H1 (cell line): ENCODE results near the gene XPNPEP2. TPM values are rescaled to one million over a fixed set of nuclear protein-coding genes. Genes with fewer than 3 reads are reported as not detected.

Experiments
- CTCF ChIA-PET: fragments of 300-600 bp; sonication (Branson Sonifier 250); formaldehyde crosslinking; loops from one replicate; lab custom pipeline; 2021; ENCODE audit not compliant: partially characterized antibody; lab: Charles Lee
- POLR2A ChIA-PET: fragments of 300-600 bp; sonication (Branson Sonifier 250); formaldehyde crosslinking; loops from one replicate; lab custom pipeline; 2021; ENCODE audit warnings: inconsistent platforms; ENCODE audit not compliant: partially characterized antibody; lab: Charles Lee
- DNase-seq, 2 experiments: peaks; one replicate each; pipeline versions ENCODE4 v3.0.0 to v3.0.0-alpha.2; 2010 to 2022; ENCODE audit warnings: low spot score in 2 of 2, low read depth in 1 of 2, mixed read lengths in 1 of 2
- FAIRE-seq: peaks from 2 replicates; lab custom pipeline; 2011; peaks lifted over from hg19 to GRCh38; lab: Jason Lieb, UNC
- H2AFZ ChIP-seq: 2 replicates; pipeline ENCODE4 v1.8.1; 2012; ENCODE audit warnings: low read length, inconsistent platforms
- H2AK5ac ChIP-seq: 2 replicates; pipeline ENCODE4 v1.6.1; 2013; ENCODE audit warnings: low read depth, low read length
- H2BK120ac ChIP-seq: replicated peaks from 2 replicates; pipeline ENCODE3; 2013; ENCODE audit warnings: low read depth, low read length, inconsistent platforms
- H2BK12ac ChIP-seq: 2 replicates; pipeline ENCODE4 v1.6.1; 2013; ENCODE audit warnings: low read depth, low read length
- H2BK15ac ChIP-seq: 2 replicates; pipeline ENCODE4 v1.6.1; 2013; ENCODE audit warnings: low read length
- H2BK20ac ChIP-seq: 2 replicates; pipeline ENCODE4 v1.6.1; 2013; ENCODE audit warnings: low read length
- H2BK5ac ChIP-seq: 2 replicates; pipeline ENCODE4 v1.6.1; 2013; ENCODE audit warnings: low read depth, low read length
- H3K14ac ChIP-seq: 2 replicates; pipeline ENCODE4 v1.6.1; 2013; ENCODE audit warnings: inconsistent platforms; ENCODE audit not compliant: insufficient read length
- H3K18ac ChIP-seq: 2 replicates; pipeline ENCODE4 v1.6.1; 2013; ENCODE audit warnings: low read length; ENCODE audit errors: extremely low read depth
- H3K23ac ChIP-seq: 2 replicates; pipeline ENCODE4 v1.6.1; 2013; ENCODE audit warnings: inconsistent platforms; ENCODE audit not compliant: insufficient read length
- H3K23me2 ChIP-seq: 2 replicates; pipeline ENCODE4 v1.6.1; 2013; ENCODE audit warnings: low read depth, low read length
- H3K27ac ChIP-seq: 2 replicates; pipeline ENCODE4 v1.6.1; 2011; ENCODE audit warnings: low read depth, low read length, inconsistent platforms
- H3K27me3 ChIP-seq, 4 experiments: replicated peaks in 1 of 4; 1 replicate in 1 of 4; 2 replicates in 3 of 4; pipeline versions ENCODE4 v1.6.1 to v1.8.1; 2011 to 2013; ENCODE audit warnings: low read length in 3 of 4, mild to moderate bottlenecking in 3 of 4, inconsistent platforms in 2 of 4, mixed read lengths in 2 of 4, moderate library complexity in 1 of 4; ENCODE audit not compliant: control insufficient read depth in 3 of 4, insufficient read depth in 3 of 4; ENCODE audit errors: extremely low read depth in 1 of 4
- H3K36me3 ChIP-seq, 4 experiments: 2 replicates each; pipeline versions ENCODE4 v1.6.1 to v1.8.1; 2011 to 2013; ENCODE audit warnings: mild to moderate bottlenecking in 4 of 4, low read length in 3 of 4, moderate library complexity in 2 of 4, control low read depth in 1 of 4, inconsistent platforms in 1 of 4; ENCODE audit not compliant: insufficient read depth in 4 of 4, control insufficient read depth in 2 of 4
- H3K4ac ChIP-seq: replicated peaks from 2 replicates; pipeline ENCODE3; 2013; ENCODE audit warnings: low read length, low read depth, mixed read lengths, inconsistent platforms; ENCODE audit not compliant: insufficient read length
- H3K4me1 ChIP-seq, 4 experiments: replicated peaks in 1 of 4; 1 replicate in 1 of 4; 2 replicates in 3 of 4; pipeline versions ENCODE4 v1.6.1 to v1.8.1; 2011 to 2013; ENCODE audit warnings: low read length in 3 of 4, inconsistent platforms in 2 of 4, mixed read lengths in 1 of 4; ENCODE audit not compliant: insufficient read depth in 4 of 4, control insufficient read depth in 3 of 4
- H3K4me2 ChIP-seq, 2 experiments: 2 replicates each; pipeline versions ENCODE4 v1.6.1 to v1.8.1; 2011 to 2013; ENCODE audit warnings: low read depth in 2 of 2, low read length in 2 of 2, control low read depth in 1 of 2, inconsistent platforms in 1 of 2, mild to moderate bottlenecking in 1 of 2; ENCODE audit not compliant: insufficient read depth in 1 of 2
- H3K4me3 ChIP-seq, 4 experiments: fragments of 200-600, 300-600 bp in 1 of 4; sonication (generic), shearing (Covaris generic), sonication (Bioruptor Twin) in 1 of 4; 2 replicates each; pipeline versions ENCODE4 v1.5.1 to v1.8.1; 2011 to 2016; ENCODE audit warnings: low read length in 4 of 4, low read depth in 3 of 4, control low read depth in 2 of 4, inconsistent platforms in 2 of 4, mild to moderate bottlenecking in 2 of 4, mixed read lengths in 1 of 4, moderate library complexity in 1 of 4; ENCODE audit not compliant: insufficient read depth in 2 of 4; ENCODE audit errors: extremely low read depth in 1 of 4
- H3K56ac ChIP-seq: replicated peaks from 2 replicates; pipeline ENCODE3; 2013; ENCODE audit warnings: low read depth, mild to moderate bottlenecking, mixed read lengths, low read length, inconsistent platforms; ENCODE audit not compliant: insufficient read length
- H3K79me1 ChIP-seq: 2 replicates; pipeline ENCODE4 v1.6.1; 2013; ENCODE audit warnings: low read depth, low read length, control low read depth
- H3K79me2 ChIP-seq, 2 experiments: 2 replicates each; pipeline versions ENCODE4 v1.6.1 to v1.8.1; 2012 to 2013; ENCODE audit warnings: low read length in 2 of 2, mild to moderate bottlenecking in 2 of 2, inconsistent platforms in 1 of 2; ENCODE audit not compliant: insufficient read depth in 2 of 2, control insufficient read depth in 1 of 2
- H3K9ac ChIP-seq, 4 experiments: replicated peaks in 1 of 4; 1 replicate in 1 of 4; 2 replicates in 3 of 4; pipeline versions ENCODE4 v1.6.1 to v1.8.1; 2011 to 2013; ENCODE audit warnings: low read depth in 3 of 4, low read length in 3 of 4, control low read depth in 2 of 4, mild to moderate bottlenecking in 2 of 4, moderate library complexity in 2 of 4, inconsistent platforms in 1 of 4; ENCODE audit errors: extremely low read depth in 1 of 4
- H3K9me3 ChIP-seq, 2 experiments: 2 replicates each; pipeline versions ENCODE4 v1.6.1 to v1.8.1; 2012 to 2013; ENCODE audit warnings: mild to moderate bottlenecking in 2 of 2, moderate library complexity in 2 of 2, control low read depth in 1 of 2, inconsistent platforms in 1 of 2, low read depth in 1 of 2, low read length in 1 of 2, mixed read lengths in 1 of 2; ENCODE audit not compliant: insufficient read depth in 2 of 2
- H4K20me1 ChIP-seq, 2 experiments: replicated peaks in 1 of 2; 2 replicates each; pipeline versions ENCODE3 to v1.8.1; 2011 to 2013; ENCODE audit warnings: inconsistent platforms in 2 of 2, low read length in 2 of 2, mild to moderate bottlenecking in 1 of 2; ENCODE audit not compliant: insufficient read depth in 2 of 2, control insufficient read depth in 1 of 2
- H4K5ac ChIP-seq: 2 replicates; pipeline ENCODE4 v1.6.1; 2013; ENCODE audit warnings: low read length, low read depth, mixed read lengths, inconsistent platforms; ENCODE audit not compliant: insufficient read length
- H4K8ac ChIP-seq: 2 replicates; pipeline ENCODE4 v1.8.0; 2013; ENCODE audit warnings: mild to moderate bottlenecking, moderate library complexity, low read length, inconsistent platforms; ENCODE audit not compliant: insufficient read depth; ENCODE audit errors: extremely low read depth
- H4K91ac ChIP-seq: replicated peaks from 2 replicates; pipeline ENCODE3; 2013; ENCODE audit warnings: low read length, mixed read lengths, inconsistent platforms; ENCODE audit not compliant: insufficient read length
- BCL11A ChIP-seq, 2 experiments: IDR thresholded peaks; one replicate each; pipeline ENCODE4 v1.6.1; 2011; ENCODE audit warnings: low read depth in 2 of 2, low read length in 2 of 2, mild to moderate bottlenecking in 2 of 2
- CBX8 ChIP-seq: fragments of 300-800, 300-1000 bp; sonication (generic); IDR thresholded peaks from 2 replicates; pipeline ENCODE4 v1.7.1; 2016; ENCODE audit warnings: low read depth, low read length, borderline replicate concordance
- CREB1 ChIP-seq: IDR thresholded peaks from 2 replicates; pipeline ENCODE4 v1.6.1; 2012; ENCODE audit warnings: inconsistent platforms
- EGR1 ChIP-seq: IDR thresholded peaks from 2 replicates; pipeline ENCODE4 v1.6.1; 2011; ENCODE audit warnings: low read depth, low read length, borderline replicate concordance
- EZH2 ChIP-seq: fragments of 200-600 bp; sonication (generic); IDR thresholded peaks from 2 replicates; pipeline ENCODE4 v1.7.1; 2012; ENCODE audit warnings: low read depth, mild to moderate bottlenecking, moderate library complexity, low read length, inconsistent platforms; ENCODE audit not compliant: severe bottlenecking
- GTF2F1 ChIP-seq: IDR thresholded peaks from 2 replicates; pipeline ENCODE4 v1.6.1; 2012; ENCODE audit warnings: low read depth, low read length, improper control_type of control experiment, borderline replicate concordance
- JUN ChIP-seq: IDR thresholded peaks from 2 replicates; pipeline ENCODE4 v1.6.1; 2011; ENCODE audit warnings: low read depth, mild to moderate bottlenecking, improper control_type of control experiment, low read length
- KDM4A ChIP-seq: IDR thresholded peaks from one replicate; pipeline ENCODE4 v1.7.1; 2012; ENCODE audit warnings: low read depth, mild to moderate bottlenecking, moderate library complexity, low read length, inconsistent platforms; ENCODE audit not compliant: severe bottlenecking
- MAFK ChIP-seq: IDR thresholded peaks from 2 replicates; pipeline ENCODE4 v1.6.1; 2012; ENCODE audit warnings: low read depth, mild to moderate bottlenecking, improper control_type of control experiment, low read length
- SIRT6 ChIP-seq: IDR thresholded peaks from one replicate; pipeline ENCODE4 v1.7.1; 2012; ENCODE audit warnings: low read length, inconsistent platforms
- SP2 ChIP-seq: IDR thresholded peaks from 2 replicates; pipeline ENCODE4 v1.6.1; 2012; ENCODE audit warnings: mild to moderate bottlenecking, low read length, inconsistent platforms
- SP4 ChIP-seq: IDR thresholded peaks from 2 replicates; pipeline ENCODE4 v1.6.1; 2012; ENCODE audit warnings: low read length, inconsistent platforms
- TAF1 ChIP-seq: IDR thresholded peaks from 2 replicates; pipeline ENCODE4 v1.6.1; 2011; ENCODE audit warnings: mild to moderate bottlenecking, low read depth, low read length
- ZNF274 ChIP-seq: IDR thresholded peaks from 2 replicates; pipeline ENCODE4 v1.7.0; 2012; ENCODE audit warnings: low read length, borderline replicate concordance; ENCODE audit errors: extremely low read depth
- WGBS, 2 experiments: shearing (Covaris generic) in 1 of 2; methylation state at CpG; one replicate each; pipeline versions ENCODE4 v1.1.6 to v1.1.7; 2013 to 2015; ENCODE audit warnings: low lambda C conversion rate in 2 of 2, mixed read lengths in 2 of 2, inconsistent platforms in 1 of 2, low coverage in 1 of 2, missing lambda C conversion rate in 1 of 2; ENCODE audit not compliant: insufficient replicate concordance in 2 of 2, insufficient coverage in 1 of 2, insufficient read length in 1 of 2; ENCODE audit errors: extremely low coverage in 1 of 2, missing lambda C conversion rate in 1 of 2; 5-methylcytosine and 5-hydroxymethylcytosine counted together
- polyA plus RNA-seq, 7 experiments: library from polyadenylated mRNA; depleted of rRNA in 3 of 7; stranded (reverse) in 5 of 7; unstranded in 2 of 7; fragments of >200 nt in 5 of 7; fragments of 200-250 nt in 2 of 7; gene quantifications; 1 replicate in 5 of 7; 2 replicates in 1 of 7; 4 replicates in 1 of 7; pipeline versions ENCODE4 v1.2.1 to v1.2.3, GENCODE V29; 2011 to 2013; ENCODE audit warnings: missing spikeins in 2 of 7, mixed read lengths in 2 of 7
- total RNA-seq: library from RNA; stranded (reverse); fragmentation: NEBNext Ultra II Directional; extraction: Animal tissue kit (Norgen Biotek cat#: 25700); gene quantifications from 2 replicates; pipeline ENCODE4 v1.2.1, GENCODE V29; 2021

Gene XPNPEP2
- total and polyA plus RNA-seq, 2 of the 8 experiments (the other 6 are each of a cell fraction or from before 2014, with no cell fraction given): 0.27 TPM; not detected in 1

- no peak for TF ChIP-seq SP4
- no peak for TF ChIP-seq CBX8
- no peak for TF ChIP-seq KDM4A
- TF ChIP-seq EZH2: no peak
- no peak for TF ChIP-seq JUN
- no peak for TF ChIP-seq EGR1
- TF ChIP-seq CREB1: no peak
- no peak for TF ChIP-seq GTF2F1
- TF ChIP-seq MAFK: no peak
- no peak for TF ChIP-seq TAF1
- TF ChIP-seq BCL11A (IDR thresholded peaks at IDR 0.05; ENCODE audit: low read depth in 2 of 2, low read length in 2 of 2): no peak
- TF ChIP-seq SIRT6: no peak
- TF ChIP-seq ZNF274: no peak
- no peak for TF ChIP-seq SP2
- POLR2A ChIA-PET: no interaction called here
- H3K4ac ChIP-seq: no peak overlapping the region
- no peak overlapping the region for H3K9ac ChIP-seq
- no peak overlapping the region for H3K56ac ChIP-seq
- H2AFZ ChIP-seq: no peak overlapping the region
- no peak overlapping the region for H3K4me3 ChIP-seq
- H3K4me1 ChIP-seq: no peaks in the 10 kb centered on the region
- no peak overlapping the region for H3K23ac ChIP-seq
- no peaks in the 10 kb centered on the region for H3K23me2 ChIP-seq
- no peak overlapping the region for H4K5ac ChIP-seq
- H2BK15ac ChIP-seq: no peak overlapping the region
- H2BK20ac ChIP-seq: no peak overlapping the region
- H3K14ac ChIP-seq: no peak overlapping the region
- H2BK12ac ChIP-seq: no peak overlapping the region
- H3K36me3 ChIP-seq: no peaks in the 10 kb centered on the region
- DNase-seq (no peak), FAIRE-seq (no peak)
- H2BK120ac ChIP-seq: no peak overlapping the region
- no peak overlapping the region for H4K91ac ChIP-seq
- no peak overlapping the region for H3K4me2 ChIP-seq
- H3K27me3 ChIP-seq: no peaks in the 10 kb centered on the region
- CTCF ChIA-PET: interaction anchor here (0.6 to 1.5 kb wide), 4 partner anchors 35 to 498 kb away, joined by 3 to 9 read pairs (median 4); no protein-coding TSS in a partner anchor
- no peak overlapping the region for H3K18ac ChIP-seq
- no peak overlapping the region for H2BK5ac ChIP-seq
- H4K8ac ChIP-seq: no peak overlapping the region
- H4K20me1 ChIP-seq: no peaks in the 10 kb centered on the region
- H3K79me2 ChIP-seq: no peaks in the 10 kb centered on the region
- H2AK5ac ChIP-seq: no peak overlapping the region
- no peak overlapping the region for H3K27ac ChIP-seq
- no peaks in the 10 kb centered on the region for H3K79me1 ChIP-seq
- WGBS, 2 experiments: 77% methylated on average over 5 of the region's 9 CpGs; no CpG with 5 or more reads in 1 of the 2 experiments
- H3K9me3 ChIP-seq: no peaks in the 10 kb centered on the region
Measured at GRCh38 chrX:129790808-129791207, 52.0 kb downstream of the XPNPEP2 start.
